CD4-positive, alpha-beta memory T cell (primary cell): ENCODE measurements around the gene SNX33. TPM values are rescaled to one million over a fixed set of nuclear protein-coding genes. Genes with fewer than 3 reads are reported as not detected.
"Not testable (repeated sequence)": the region's sequence is repeated elsewhere in the genome, so short reads cannot be mapped to it uniquely, and the experiment has no call there.

Source experiments
- CTCF ChIA-PET: fragments of 350-600 bp; sonication (Branson Sonifier 250); formaldehyde crosslinking; loops from one replicate; lab custom pipeline; 2021; ENCODE audit warnings: inconsistent platforms; ENCODE audit not compliant: partially characterized antibody; lab: Charles Lee
- POLR2A ChIA-PET: fragments of 350-600 bp; sonication (Branson Sonifier 250); formaldehyde crosslinking; loops from one replicate; lab custom pipeline; 2021; ENCODE audit not compliant: partially characterized antibody; lab: Charles Lee
- DNase-seq, 5 donors: peaks; one replicate each; pipeline versions ENCODE4 v3.0.0 to v3.0.0-alpha.2; 2020 to 2022; ENCODE audit warnings: mixed read lengths in 1 of 5
- H3K27ac ChIP-seq: one replicate; pipeline ENCODE4 v1.7.0; 2013; ENCODE audit warnings: low read depth, low read length
- H3K27me3 ChIP-seq: 2 replicates; pipeline ENCODE4 v1.7.0; 2013; ENCODE audit warnings: mild to moderate bottlenecking, low read length, moderate library complexity; ENCODE audit not compliant: insufficient read depth
- H3K36me3 ChIP-seq: 2 replicates; pipeline ENCODE4 v1.7.0; 2013; ENCODE audit warnings: mild to moderate bottlenecking, low read length, moderate library complexity; ENCODE audit not compliant: insufficient read depth
- H3K4me1 ChIP-seq: 2 replicates; pipeline ENCODE4 v1.7.0; 2013; ENCODE audit warnings: mild to moderate bottlenecking, low read length, moderate library complexity; ENCODE audit not compliant: insufficient read depth
- H3K4me3 ChIP-seq, 2 donors: one replicate each; pipeline ENCODE4 v1.7.0; 2013; ENCODE audit warnings: low read length in 2 of 2, mild to moderate bottlenecking in 1 of 2
- H3K9me3 ChIP-seq, 2 donors: one replicate each; pipeline ENCODE4 v1.7.0; 2013; ENCODE audit warnings: low read length in 2 of 2, control low read depth in 1 of 2; ENCODE audit not compliant: control insufficient read depth in 1 of 2
- H3K27ac Mint-ChIP-seq, 7 donors: one replicate each; pipeline ENCODE4 v1.8.0; 2020 to 2021; ENCODE audit warnings: mixed read lengths in 7 of 7, mild to moderate bottlenecking in 6 of 7, inconsistent platforms in 3 of 7, moderate library complexity in 3 of 7
- H3K27me3 Mint-ChIP-seq, 2 donors: one replicate each; pipeline ENCODE4 v1.8.0; 2020 to 2021; ENCODE audit warnings: mixed read lengths in 2 of 2
- H3K36me3 Mint-ChIP-seq, 2 donors: one replicate each; pipeline ENCODE4 v1.8.0; 2020 to 2021; ENCODE audit warnings: mixed read lengths in 2 of 2, inconsistent platforms in 1 of 2, mild to moderate bottlenecking in 1 of 2
- H3K4me1 Mint-ChIP-seq, 4 donors: one replicate each; pipeline ENCODE4 v1.8.0; 2020 to 2021; ENCODE audit warnings: mixed read lengths in 4 of 4, mild to moderate bottlenecking in 1 of 4
- H3K4me3 Mint-ChIP-seq, 8 donors: one replicate each; pipeline ENCODE4 v1.8.0; 2020 to 2021; ENCODE audit warnings: mixed read lengths in 8 of 8, mild to moderate bottlenecking in 7 of 8, moderate library complexity in 6 of 8, inconsistent platforms in 3 of 8
- H3K9me3 Mint-ChIP-seq, 8 donors: one replicate each; pipeline ENCODE4 v1.8.0; 2020 to 2021; ENCODE audit warnings: mixed read lengths in 8 of 8, mild to moderate bottlenecking in 5 of 8, inconsistent platforms in 3 of 8, moderate library complexity in 1 of 8
- intact Hi-C: fragments of 100-400 bp; cut with micrococcal nuclease; formaldehyde crosslinking; loops from one replicate; pipeline ENCODE4 v1.15.1; 2023
- polyA plus RNA-seq, 2 donors: library from polyadenylated mRNA; unstranded; fragments of 300-500 nt; fragmentation: Illumina TruSeq; gene quantifications; one replicate each; pipeline ENCODE4 v1.2.3, GENCODE V29; 2021
- total RNA-seq, 2 experiments: library from RNA; stranded (reverse); gene quantifications; one replicate each; pipeline ENCODE4 v1.2.3, GENCODE V29; 2021

SNX33 gene
- total and polyA plus RNA-seq, 4 experiments from 2014 or later, result 0.33 to 3.8 (median 2.6) TPM

DNA sequence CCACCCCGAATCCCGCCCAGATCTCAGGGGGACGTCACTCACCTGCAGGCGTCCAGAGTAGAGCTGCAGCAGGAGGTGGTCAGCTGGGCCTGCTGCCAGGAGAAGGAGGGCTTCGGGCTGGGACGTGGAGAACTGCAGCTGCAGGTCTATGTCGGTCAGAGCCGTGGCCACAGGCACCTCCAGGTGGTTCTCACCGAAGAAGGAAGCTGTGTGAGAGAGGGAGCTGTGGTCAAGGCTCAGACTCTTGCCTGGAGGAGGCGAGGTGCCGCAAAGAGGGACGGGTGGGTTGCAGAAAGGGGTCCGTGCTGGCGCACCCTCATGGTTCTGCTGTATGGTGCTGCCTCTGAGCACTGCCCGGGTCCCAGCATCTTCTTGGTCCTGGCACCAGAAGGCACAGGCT is 45.3 kb downstream of the SNX33 start:
- CTCF ChIA-PET, result interaction anchor here (1.2 kb wide), 1 partner anchor 8 kb away, joined by 3 read pairs; no protein-coding TSS in a partner anchor
- intact Hi-C loops, H3K27me3 Mint-ChIP-seq, H3K27ac ChIP-seq, POLR2A ChIA-PET, H3K9me3 Mint-ChIP-seq, DNase-seq, H3K9me3 ChIP-seq, H3K27me3 ChIP-seq, H3K4me3 Mint-ChIP-seq, H3K36me3 ChIP-seq, H3K36me3 Mint-ChIP-seq, H3K4me1 ChIP-seq, H3K4me3 ChIP-seq, H3K4me1 Mint-ChIP-seq, H3K27ac Mint-ChIP-seq: not testable (repeated sequence)

DNA sequence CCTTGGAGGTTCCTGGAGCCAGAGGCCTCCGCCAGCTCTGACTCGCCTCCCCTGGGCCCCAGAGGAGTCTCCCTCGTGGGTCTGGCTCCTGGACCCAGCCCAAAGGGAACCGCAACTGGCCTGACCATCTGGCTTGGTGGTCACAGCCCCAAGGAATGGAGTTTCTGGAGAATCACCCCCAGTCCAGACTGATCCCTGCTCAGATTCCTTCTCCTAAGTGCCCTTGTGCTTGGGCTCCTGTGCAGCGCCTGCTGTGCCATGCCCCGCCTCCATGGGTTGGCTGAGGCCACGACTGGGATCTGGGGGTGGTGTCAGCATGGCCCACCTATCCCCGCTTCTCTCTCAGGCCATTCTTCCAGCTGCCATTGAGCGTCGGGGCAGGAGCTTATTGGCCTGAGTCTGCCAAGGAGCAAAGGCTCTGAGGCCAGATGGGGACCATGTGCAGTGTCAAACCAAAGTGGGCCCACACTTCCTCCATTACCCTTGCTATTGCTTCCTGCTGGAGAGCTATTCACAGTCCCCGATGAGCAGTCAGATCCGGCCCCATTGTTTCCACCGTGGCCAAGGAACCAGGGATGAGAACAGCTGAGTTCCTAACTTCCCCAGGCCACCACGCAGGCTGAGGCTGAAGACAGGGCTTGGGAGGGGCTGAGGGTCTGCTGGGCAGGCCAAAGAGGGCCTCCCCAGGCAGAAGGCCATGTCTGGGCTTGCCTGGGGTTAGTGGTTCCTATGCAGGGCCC is 46.0 kb downstream of the SNX33 start:
- Mint-ChIP-seq H3K27ac (no peak overlapping the region), H3K4me3 (no peak overlapping the region), H3K9me3 (peaks cover 0 to 3% (median 0%) of the 10 kb centered on the region in 8 donors), H3K27me3 (peaks cover 4 to 7% of the 10 kb centered on the region in 2 donors), H3K4me1 (peaks cover 0 to 9% (median 5%) of the 10 kb centered on the region in 4 donors), H3K36me3 (no peaks in the 10 kb centered on the region)
- Histone ChIP-seq H3K4me3 (no peak overlapping the region), H3K27me3 (no peaks in the 10 kb centered on the region), H3K36me3 (no peaks in the 10 kb centered on the region), H3K27ac (no peak overlapping the region), H3K4me1 (peaks cover 9% of the 10 kb centered on the region), H3K9me3 (no peaks in the 10 kb centered on the region)
- POLR2A ChIA-PET, result no interaction called here
- intact Hi-C loops, result no loop called here
- no peak for DNase-seq
- CTCF ChIA-PET, result interaction anchor here (1.2 kb wide), 1 partner anchor 9 kb away, joined by 3 read pairs; no protein-coding TSS in a partner anchor

DNA sequence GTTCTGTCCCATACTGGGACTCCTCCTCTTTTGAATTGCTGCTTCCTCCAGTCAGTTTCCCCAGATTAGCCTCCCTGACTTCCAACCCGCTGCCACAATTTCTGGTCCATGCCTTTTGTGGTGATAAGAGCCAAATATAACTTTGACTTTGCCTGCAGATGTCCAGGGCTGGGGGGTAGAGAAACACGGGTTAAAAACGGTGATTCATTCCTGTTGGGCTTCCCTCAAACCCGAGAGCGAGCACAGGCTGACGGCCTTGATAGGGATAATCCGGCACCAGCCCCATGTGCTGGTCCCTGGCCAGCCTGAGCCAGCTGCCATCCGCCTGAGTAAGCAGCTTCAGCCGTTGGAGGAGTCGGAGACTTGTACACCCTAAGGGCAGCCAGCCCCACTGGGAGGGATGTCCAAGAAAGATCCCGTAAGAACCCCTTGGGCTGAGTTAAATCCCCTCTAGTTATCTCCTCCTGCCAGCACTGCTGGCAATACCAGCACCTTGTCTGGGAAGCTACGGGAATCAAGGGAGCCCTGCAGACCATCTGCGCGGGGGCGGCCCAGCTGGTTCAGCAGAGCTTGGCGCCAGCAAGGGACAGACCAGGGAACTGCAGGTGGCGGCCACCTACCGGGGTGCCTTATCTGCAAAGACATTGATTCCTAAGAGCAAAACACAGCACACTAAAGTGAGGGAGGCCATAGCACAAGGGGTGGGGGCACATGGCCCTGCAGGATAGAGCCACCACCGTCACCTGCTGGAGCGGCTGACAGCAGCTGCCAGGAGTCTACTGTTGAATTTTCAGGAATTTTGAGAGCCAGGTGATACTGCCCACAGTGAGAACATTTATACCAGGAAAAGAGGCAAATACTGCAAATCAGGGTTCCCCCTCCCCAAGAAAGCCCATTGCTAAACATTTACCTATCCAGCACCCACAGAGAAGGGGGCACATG is 46.8 kb downstream of the SNX33 start:
- H3K27ac Mint-ChIP-seq, result peak overlapping the region in 1 of 7 donors; percentile 26
- Histone ChIP-seq H3K36me3 (no peaks in the 10 kb centered on the region), H3K4me3 (no peak overlapping the region), H3K27ac (no peak overlapping the region), H3K27me3 (no peaks in the 10 kb centered on the region), H3K9me3 (no peaks in the 10 kb centered on the region), H3K4me1 (peaks cover 9% of the 10 kb centered on the region)
- POLR2A ChIA-PET, result no interaction called here
- H3K27me3 Mint-ChIP-seq, result peaks cover 4 to 7% of the 10 kb centered on the region in 2 donors
- H3K4me1 Mint-ChIP-seq, result peaks cover 0 to 11% (median 5%) of the 10 kb centered on the region in 4 donors
- CTCF ChIA-PET, result interaction anchor here (1.2 kb wide), 1 partner anchor 10 kb away, joined by 3 read pairs; no protein-coding TSS in a partner anchor
- no peak for DNase-seq
- no peaks in the 10 kb centered on the region for H3K36me3 Mint-ChIP-seq
- H3K9me3 Mint-ChIP-seq, result peaks cover 0 to 3% (median 0%) of the 10 kb centered on the region in 8 donors
- intact Hi-C loops, result no loop called here
- H3K4me3 Mint-ChIP-seq, result no peak overlapping the region

DNA sequence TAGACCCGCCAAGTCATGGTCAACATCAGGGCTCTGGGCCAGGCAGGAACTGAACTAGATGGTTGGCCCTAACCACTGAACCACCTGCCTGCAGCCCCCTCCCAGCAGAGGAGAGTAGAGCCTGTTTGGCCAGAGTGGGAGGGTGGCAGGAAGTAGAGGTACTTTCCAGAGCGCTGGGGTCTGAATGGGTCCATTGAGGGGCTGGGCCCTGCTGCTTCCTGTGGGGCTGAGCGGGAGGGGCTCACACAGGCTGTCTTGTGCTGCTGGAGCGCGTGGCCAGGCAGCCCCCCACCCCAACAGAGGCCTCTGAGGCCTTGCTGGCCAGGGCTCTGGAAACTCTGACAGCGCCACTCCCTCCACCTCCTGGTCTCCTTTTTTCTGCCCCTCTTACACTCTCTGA is 47.5 kb downstream of the SNX33 start:
- ChIA-PET POLR2A (no interaction called here), CTCF (no interaction called here)
- Mint-ChIP-seq H3K9me3 (peaks cover 0 to 3% (median 0%) of the 10 kb centered on the region in 8 donors), H3K27ac (peak overlapping the region in 2 of 7 donors; percentile 57 to 83), H3K4me3 (no peak overlapping the region), H3K27me3 (peaks cover 4 to 7% of the 10 kb centered on the region in 2 donors), H3K36me3 (no peaks in the 10 kb centered on the region), H3K4me1 (peaks cover 0 to 11% (median 5%) of the 10 kb centered on the region in 4 donors)
- DNase-seq, result no peak
- Histone ChIP-seq H3K9me3 (no peaks in the 10 kb centered on the region), H3K36me3 (no peaks in the 10 kb centered on the region), H3K27ac (no peak overlapping the region), H3K4me1 (peaks cover 9% of the 10 kb centered on the region), H3K4me3 (no peak overlapping the region), H3K27me3 (no peaks in the 10 kb centered on the region)
- intact Hi-C loops, result no loop called here

DNA sequence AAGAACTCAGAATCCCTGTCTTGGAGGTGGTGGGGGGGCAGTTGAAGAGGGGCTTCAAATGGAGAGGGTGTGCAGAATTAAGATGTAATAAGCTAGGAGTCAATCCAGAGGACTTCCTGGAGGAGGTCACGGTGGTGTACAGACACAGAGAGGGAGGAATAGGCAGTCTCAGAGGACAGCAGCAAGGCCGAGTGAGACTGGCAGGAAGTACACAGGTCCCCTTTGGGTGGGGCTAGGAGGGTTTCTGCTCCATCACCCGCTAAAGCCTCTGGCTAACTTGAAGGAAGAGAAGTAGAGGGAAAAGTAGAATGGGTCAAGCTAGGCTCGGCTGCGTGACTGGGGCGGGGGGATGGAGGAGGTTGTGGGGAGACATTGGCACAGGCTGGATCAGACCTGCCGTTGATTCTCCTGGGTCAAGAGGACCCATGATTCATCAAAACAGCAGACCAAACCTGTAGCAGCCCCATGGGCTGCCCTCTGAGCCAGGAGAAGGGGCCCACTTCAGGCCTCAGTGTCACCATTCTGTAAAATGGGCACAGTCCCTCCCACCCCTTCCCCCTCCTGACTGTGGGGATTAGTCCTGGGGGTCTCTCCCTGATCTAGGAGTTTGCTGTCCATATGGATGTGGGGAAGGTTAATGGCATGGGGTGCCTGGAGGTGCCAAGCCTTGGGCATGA is 48.1 kb downstream of the SNX33 start:
- intact Hi-C loops, result no loop called here
- POLR2A ChIA-PET, result no interaction called here
- DNase-seq, result no peak
- Mint-ChIP-seq H3K4me1 (peaks cover 0 to 11% (median 5%) of the 10 kb centered on the region in 4 donors), H3K27ac (peak overlapping the region in 2 of 7 donors; percentile 57 to 83), H3K4me3 (peak overlapping the region in 1 of 8 donors; percentile 21), H3K36me3 (no peaks in the 10 kb centered on the region), H3K9me3 (peaks cover 0 to 3% (median 0%) of the 10 kb centered on the region in 8 donors), H3K27me3 (peaks cover 4 to 7% of the 10 kb centered on the region in 2 donors)
- Histone ChIP-seq H3K9me3 (no peaks in the 10 kb centered on the region), H3K4me3 (no peak overlapping the region), H3K4me1 (peaks cover 9% of the 10 kb centered on the region), H3K27me3 (no peaks in the 10 kb centered on the region), H3K36me3 (no peaks in the 10 kb centered on the region), H3K27ac (no peak overlapping the region)
- CTCF ChIA-PET, result no interaction called here

DNA sequence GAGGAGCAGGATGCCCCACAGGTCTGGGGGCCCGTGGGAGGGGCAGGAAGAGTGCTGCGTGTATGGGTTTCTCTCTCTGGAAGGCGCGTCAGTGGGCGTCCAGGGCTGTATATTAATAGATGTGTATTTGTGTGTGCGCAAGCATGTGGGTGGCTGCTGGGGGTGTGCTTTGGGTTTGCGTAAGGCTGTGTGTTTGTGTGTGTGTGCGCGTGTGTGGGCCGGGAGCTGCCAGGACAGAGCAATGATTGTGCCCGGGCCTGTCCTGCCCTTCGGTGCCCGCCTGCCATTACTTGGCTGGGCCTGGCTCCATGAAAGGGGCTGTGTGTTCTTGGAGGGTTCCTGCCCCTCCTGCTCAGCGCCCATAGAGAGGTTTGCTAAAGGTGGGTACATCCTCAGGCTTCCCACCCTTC is 48.6 kb downstream of the SNX33 start:
- peaks cover 4 to 7% of the 10 kb centered on the region in 2 donors for H3K27me3 Mint-ChIP-seq
- ChIA-PET POLR2A (no interaction called here), CTCF (no interaction called here)
- no peak for DNase-seq
- Histone ChIP-seq H3K9me3 (no peaks in the 10 kb centered on the region), H3K27ac (no peak overlapping the region), H3K36me3 (no peaks in the 10 kb centered on the region), H3K4me1 (peaks cover 9% of the 10 kb centered on the region), H3K4me3 (no peak overlapping the region), H3K27me3 (no peaks in the 10 kb centered on the region)
- peaks cover 0 to 11% (median 5%) of the 10 kb centered on the region in 4 donors for H3K4me1 Mint-ChIP-seq
- peaks cover 0 to 3% (median 0%) of the 10 kb centered on the region in 8 donors for H3K9me3 Mint-ChIP-seq
- H3K4me3 Mint-ChIP-seq, result peak overlapping the region in 1 of 8 donors; percentile 21
- H3K27ac Mint-ChIP-seq, result peak overlapping the region in 2 of 7 donors; percentile 2 to 12
- intact Hi-C loops, result no loop called here
- no peaks in the 10 kb centered on the region for H3K36me3 Mint-ChIP-seq
